Activated CD4-positive, alpha-beta memory T cell treated with anti-CD3 and anti-CD28 coated beads, Interleukin-2, amount 10 ng/mL, durations not matched to agents 7 days and 5 days (primary cell): ENCODE measurements around the gene GBF1. TPM values are rescaled to one million over a fixed set of nuclear protein-coding genes. Genes with fewer than 3 reads are reported as not detected.

ENCODE experiments used
- CTCF ChIA-PET: fragments of 350-600 bp; sonication (Branson Sonifier 250); formaldehyde crosslinking; loops from one replicate; lab custom pipeline; 2021; ENCODE audit warnings: antibody characterized with exemption, inconsistent platforms; lab: Charles Lee
- POLR2A ChIA-PET: fragments of 350-600 bp; sonication (Branson Sonifier 250); formaldehyde crosslinking; loops from one replicate; lab custom pipeline; 2021; ENCODE audit warnings: antibody characterized with exemption; lab: Charles Lee
- DNase-seq: peaks from one replicate; pipeline ENCODE4 v3.0.0-alpha.2; 2020
- H3K27ac Mint-ChIP-seq: one replicate; pipeline ENCODE4 v1.8.0; 2021; ENCODE audit warnings: mild to moderate bottlenecking, mixed read lengths
- H3K27me3 Mint-ChIP-seq: one replicate; pipeline ENCODE4 v1.8.0; 2021; ENCODE audit warnings: mixed read lengths
- H3K36me3 Mint-ChIP-seq: one replicate; pipeline ENCODE4 v1.8.0; 2021; ENCODE audit warnings: low read depth, mixed read lengths
- H3K4me1 Mint-ChIP-seq: one replicate; pipeline ENCODE4 v1.8.0; 2021; ENCODE audit warnings: mixed read lengths
- H3K4me3 Mint-ChIP-seq: one replicate; pipeline ENCODE4 v1.8.0; 2021; ENCODE audit warnings: mild to moderate bottlenecking, mixed read lengths
- H3K9me3 Mint-ChIP-seq: one replicate; pipeline ENCODE4 v1.8.0; 2021; ENCODE audit warnings: mixed read lengths
- total RNA-seq, 2 experiments: library from RNA; stranded (reverse); gene quantifications; one replicate each; pipeline ENCODE4 v1.2.3, GENCODE V29; 2021

Gene GBF1
- total RNA-seq, 2 experiments from 2014 or later: 42.4 to 43.1 TPM

DNA sequence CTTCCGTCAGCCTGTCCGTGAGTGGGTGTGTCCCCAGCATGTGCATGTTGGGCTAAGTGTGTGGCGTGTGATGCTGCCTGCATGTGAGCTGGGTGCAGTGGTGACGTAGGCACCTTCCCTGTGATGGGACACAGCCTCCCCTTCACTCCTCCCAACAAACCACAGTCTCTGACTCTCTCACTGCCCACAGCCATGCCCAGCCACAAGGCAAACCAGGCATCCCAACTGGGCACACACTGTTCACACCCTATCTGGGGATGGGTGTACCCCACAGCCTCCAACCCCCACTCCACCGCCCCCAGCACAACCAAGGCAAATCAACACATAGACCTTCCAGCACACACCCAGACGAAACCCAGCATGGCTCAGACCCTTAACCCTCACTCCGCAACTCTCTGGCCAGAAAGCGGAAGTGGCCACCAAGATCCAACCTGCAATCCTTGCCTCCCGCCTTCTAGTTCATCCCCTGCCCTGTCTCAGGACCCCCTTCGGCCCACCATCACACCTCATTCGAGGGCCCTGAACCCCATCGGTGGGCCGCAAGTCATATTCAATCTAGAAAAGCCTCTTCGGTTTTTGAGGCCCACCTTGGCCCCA, 162.9 kb downstream of the GBF1 start:
- Mint-ChIP-seq H3K36me3 (peaks cover 5% of the 10 kb centered on the region), H3K27ac (no peak overlapping the region), H3K4me1 (peaks cover 27% of the 10 kb centered on the region), H3K9me3 (no peaks in the 10 kb centered on the region), H3K27me3 (peaks cover 40% of the 10 kb centered on the region), H3K4me3 (peak overlapping the region; percentile 40)
- POLR2A ChIA-PET: interaction anchor here (1.1 to 1.9 kb wide), 2 partner anchors 10 to 42 kb away, joined by 3 to 11 read pairs; no protein-coding TSS in a partner anchor
- CTCF ChIA-PET: interaction anchor here (1.0 kb wide), 1 partner anchor 9 kb away, joined by 3 read pairs; no protein-coding TSS in a partner anchor
- no peak for DNase-seq

- peak overlapping the region; percentile 58 for H3K4me3 Mint-ChIP-seq
- peaks cover 29% of the 10 kb centered on the region for H3K4me1 Mint-ChIP-seq
- no peak overlapping the region for H3K27ac Mint-ChIP-seq
- CTCF ChIA-PET: interaction anchor here (1.0 to 1.6 kb wide), 5 partner anchors 9 to 239 kb away, joined by 3 to 9 read pairs (median 6); no protein-coding TSS in a partner anchor
- H3K27me3 Mint-ChIP-seq: peaks cover 40% of the 10 kb centered on the region
- no peaks in the 10 kb centered on the region for H3K9me3 Mint-ChIP-seq
- DNase-seq: peak; percentile 49
- POLR2A ChIA-PET: interaction anchor here (1.0 to 2.4 kb wide), 6 partner anchors 10 to 41 kb away, joined by 3 to 18 read pairs (median 7); partner anchors contain the start of genes FBXL15 and NFKB2
- H3K36me3 Mint-ChIP-seq: peaks cover 5% of the 10 kb centered on the region
Measured at GRCh38 chr10:102408728-102409603, 163.6 kb downstream of the GBF1 start.

- CTCF ChIA-PET: interaction anchor here (0.6 to 1.6 kb wide), 8 partner anchors 9 to 240 kb away, joined by 3 to 9 read pairs (median 4); no protein-coding TSS in a partner anchor
- Mint-ChIP-seq H3K27me3 (peaks cover 46% of the 10 kb centered on the region), H3K4me1 (peaks cover 29% of the 10 kb centered on the region), H3K4me3 (peak overlapping the region; percentile 58), H3K36me3 (peaks cover 5% of the 10 kb centered on the region), H3K9me3 (no peaks in the 10 kb centered on the region), H3K27ac (no peak overlapping the region)
- DNase-seq: no peak
- POLR2A ChIA-PET: interaction anchor here (1.0 to 2.4 kb wide), 6 partner anchors 11 to 40 kb away, joined by 3 to 18 read pairs (median 7); partner anchors contain the start of genes FBXL15 and NFKB2
Measured at GRCh38 chr10:102409604-102410428, 164.5 kb downstream of the GBF1 start.

DNA sequence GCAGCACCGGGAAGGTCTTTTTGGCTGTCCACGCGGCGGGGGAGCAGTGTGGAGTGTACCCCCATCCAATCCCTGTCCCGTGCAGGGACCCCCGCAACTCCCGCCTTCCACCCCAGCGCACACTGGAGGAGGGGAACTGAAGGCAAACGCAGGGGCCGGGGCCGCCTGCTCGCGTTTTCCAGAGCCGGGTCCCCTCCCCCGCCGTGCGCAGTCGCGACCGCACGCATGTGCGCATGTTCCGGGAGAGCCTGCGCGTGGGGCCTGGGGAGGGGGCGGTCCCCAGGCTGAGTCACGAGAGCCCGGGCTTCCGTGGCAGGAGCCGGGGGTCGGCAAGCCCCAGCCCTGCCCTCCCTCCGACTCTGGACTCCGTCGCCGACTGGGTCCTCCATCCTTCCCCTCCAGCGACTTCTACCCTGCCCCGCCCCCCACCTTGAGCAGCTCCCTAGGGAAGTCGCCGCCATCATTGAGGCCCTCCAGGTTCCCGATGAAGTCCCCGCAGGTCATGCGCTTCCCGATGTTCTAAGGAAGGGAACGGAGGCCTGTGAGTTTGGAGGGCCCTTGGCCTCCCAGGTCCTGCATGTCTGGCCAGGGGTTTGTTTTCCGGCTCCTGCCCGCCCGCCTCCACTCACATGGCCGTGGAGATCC, 165.2 kb downstream of the GBF1 start:
- H3K4me1 Mint-ChIP-seq: peaks cover 29% of the 10 kb centered on the region
- CTCF ChIA-PET: interaction anchor here (0.6 to 2.3 kb wide), 7 partner anchors 10 to 179 kb away, joined by 3 to 11 read pairs (median 4); no protein-coding TSS in a partner anchor
- H3K27me3 Mint-ChIP-seq: peaks cover 46% of the 10 kb centered on the region
- H3K27ac Mint-ChIP-seq: no peak overlapping the region
- H3K36me3 Mint-ChIP-seq: peaks cover 5% of the 10 kb centered on the region
- POLR2A ChIA-PET: interaction anchor here (1.1 to 2.4 kb wide), 6 partner anchors 10 to 39 kb away, joined by 3 to 18 read pairs (median 7); partner anchors contain the start of genes FBXL15 and NFKB2
- no peaks in the 10 kb centered on the region for H3K9me3 Mint-ChIP-seq
- peak; percentile 52 for DNase-seq
- peak overlapping the region; percentile 58 for H3K4me3 Mint-ChIP-seq

- CTCF ChIA-PET: interaction anchor here (1.1 to 2.3 kb wide), 2 partner anchors 9 to 12 kb away, joined by 3 to 11 read pairs; no protein-coding TSS in a partner anchor
- no peak for DNase-seq
- peaks cover 5% of the 10 kb centered on the region for H3K36me3 Mint-ChIP-seq
- peaks cover 29% of the 10 kb centered on the region for H3K4me1 Mint-ChIP-seq
- H3K4me3 Mint-ChIP-seq: peak overlapping the region; percentile 43
- POLR2A ChIA-PET: interaction anchor here (1.1 to 3.0 kb wide), 4 partner anchors 9 to 17 kb away, joined by 4 to 18 read pairs (median 12); partner anchors contain the start of genes FBXL15 and NFKB2
- H3K27me3 Mint-ChIP-seq: peaks cover 46% of the 10 kb centered on the region
- H3K9me3 Mint-ChIP-seq: no peaks in the 10 kb centered on the region
- no peak overlapping the region for H3K27ac Mint-ChIP-seq
Measured at GRCh38 chr10:102411341-102412255, 166.3 kb downstream of the GBF1 start.

DNA sequence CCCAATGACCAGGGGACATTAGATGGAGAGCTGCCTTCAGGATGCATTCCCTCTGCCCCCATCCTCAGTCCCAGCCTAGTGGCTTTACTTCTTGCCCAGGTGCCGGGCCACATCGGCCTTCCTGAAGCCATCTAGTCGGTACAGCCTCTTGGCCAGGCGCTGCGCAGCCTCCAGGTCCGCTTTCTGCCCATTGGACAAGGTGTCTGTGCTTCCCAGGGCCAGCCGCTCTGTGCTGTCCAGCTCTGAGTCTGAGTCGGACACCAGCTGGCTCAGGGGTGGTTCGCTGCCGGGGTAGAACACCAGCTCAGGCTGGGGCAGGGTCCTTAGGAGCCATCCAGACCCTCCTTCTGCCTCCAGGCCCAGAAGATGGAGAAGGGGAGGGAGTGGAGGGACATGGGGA, 167.0 kb downstream of the GBF1 start:
- Mint-ChIP-seq H3K9me3 (no peaks in the 10 kb centered on the region), H3K36me3 (peaks cover 5% of the 10 kb centered on the region), H3K27ac (no peak overlapping the region), H3K4me3 (no peak overlapping the region), H3K27me3 (peaks cover 45% of the 10 kb centered on the region), H3K4me1 (peaks cover 29% of the 10 kb centered on the region)
- POLR2A ChIA-PET: interaction anchor here (1.3 to 3.0 kb wide), 4 partner anchors 9 to 39 kb away, joined by 4 to 14 read pairs (median 10); partner anchors contain the start of genes C10orf95 and NFKB2
- CTCF ChIA-PET: interaction anchor here (2.3 kb wide), 1 partner anchor 13 kb away, joined by 11 read pairs; no protein-coding TSS in a partner anchor
- no peak for DNase-seq

DNA sequence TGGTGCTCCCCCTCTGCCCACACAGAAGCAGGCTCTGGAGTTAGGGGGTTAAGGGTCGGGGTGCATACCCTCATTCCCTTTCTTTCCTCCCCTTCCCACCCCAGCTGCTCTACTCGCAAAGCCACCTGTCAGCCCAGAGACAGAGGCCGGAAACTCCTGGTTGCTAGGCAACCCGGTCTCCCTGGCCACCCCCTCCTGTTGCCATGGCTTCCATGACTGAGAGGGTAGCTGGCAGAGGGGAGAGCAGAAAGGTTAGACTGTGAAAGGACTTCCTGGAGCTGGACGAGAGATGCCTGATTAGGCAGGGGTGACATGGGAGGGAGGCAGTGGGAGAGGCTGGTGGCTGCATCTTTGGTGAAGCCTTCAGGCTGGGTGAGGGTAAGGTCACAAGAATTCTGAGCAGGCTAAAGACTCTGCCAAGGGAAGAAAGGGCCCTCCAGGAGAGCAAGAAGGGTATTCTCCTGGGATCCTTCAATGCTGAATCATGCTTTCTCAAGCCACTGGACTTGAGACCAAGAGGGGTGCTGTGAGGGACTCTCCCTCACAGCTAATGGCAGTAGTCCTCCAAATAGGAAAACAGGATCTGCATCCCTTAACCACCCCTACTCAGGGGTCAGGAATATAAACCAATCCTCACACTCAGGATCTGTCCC, 167.8 kb downstream of the GBF1 start:
- ChIA-PET POLR2A (interaction anchor here (1.0 to 3.0 kb wide), 5 partner anchors 8 to 38 kb away, joined by 3 to 14 read pairs (median 8); partner anchors contain the start of genes C10orf95 and NFKB2), CTCF (interaction anchor here (0.6 to 0.7 kb wide), 2 partner anchors 170 to 296 kb away, joined by 3 read pairs; no protein-coding TSS in a partner anchor)
- DNase-seq: peak; percentile 49
- Mint-ChIP-seq H3K27me3 (peaks cover 46% of the 10 kb centered on the region), H3K27ac (no peak overlapping the region), H3K4me3 (no peak overlapping the region), H3K4me1 (peaks cover 29% of the 10 kb centered on the region), H3K9me3 (no peaks in the 10 kb centered on the region), H3K36me3 (peaks cover 5% of the 10 kb centered on the region)

- peaks cover 5% of the 10 kb centered on the region for H3K36me3 Mint-ChIP-seq
- no peak for DNase-seq
- ChIA-PET CTCF (no interaction called here), POLR2A (interaction anchor here (1.0 to 3.0 kb wide), 5 partner anchors 8 to 37 kb away, joined by 3 to 14 read pairs (median 8); partner anchors contain the start of genes C10orf95 and NFKB2)
- H3K9me3 Mint-ChIP-seq: no peaks in the 10 kb centered on the region
- no peak overlapping the region for H3K4me3 Mint-ChIP-seq
- peaks cover 30% of the 10 kb centered on the region for H3K4me1 Mint-ChIP-seq
- H3K27me3 Mint-ChIP-seq: peaks cover 48% of the 10 kb centered on the region
- H3K27ac Mint-ChIP-seq: no peak overlapping the region
Measured at GRCh38 chr10:102413806-102414561, 168.7 kb downstream of the GBF1 start.

- Mint-ChIP-seq H3K36me3 (peaks cover 2% of the 10 kb centered on the region), H3K9me3 (no peaks in the 10 kb centered on the region), H3K4me3 (no peak overlapping the region), H3K4me1 (peaks cover 34% of the 10 kb centered on the region), H3K27me3 (peaks cover 44% of the 10 kb centered on the region), H3K27ac (no peak overlapping the region)
- ChIA-PET CTCF (interaction anchor here (1.2 to 1.7 kb wide), 3 partner anchors 11 to 185 kb away, joined by 3 to 8 read pairs (median 5); no protein-coding TSS in a partner anchor), POLR2A (interaction anchor here (1.0 to 3.0 kb wide), 3 partner anchors 7 to 20 kb away, joined by 3 to 14 read pairs (median 11); partner anchors contain the start of gene NFKB2)
- DNase-seq: no peak
Measured at GRCh38 chr10:102414749-102415148, 169.4 kb downstream of the GBF1 start.
